Kidney glomerular epithelial cell (primary cell): ENCODE results near the gene IPO9.

ENCODE experiments used
- DNase-seq: peaks from one replicate; lab custom pipeline; 2025; lab: John Stamatoyannopoulos, UW

The IPO9 gene

GRCh38 chr1:201905234-201905890, 76.4 kb downstream of the IPO9 start:
- no peak for DNase-seq

- no peak for DNase-seq
These were observed 77.4 kb downstream of the IPO9 start for GRCh38 chr1:201906336-201906735.

- DNase-seq, result no peak
These were observed 78.7 kb downstream of the IPO9 start for GRCh38 chr1:201907621-201908020.

GRCh38 chr1:201911826-201912571, 83.0 kb downstream of the IPO9 start:
- no peak for DNase-seq

- peak; percentile 33 for DNase-seq
These were observed 83.9 kb downstream of the IPO9 start for GRCh38 chr1:201912832-201913231.

GRCh38 chr1:201914456-201915235, 85.7 kb downstream of the IPO9 start:
- DNase-seq, result no peak

GRCh38 chr1:201916649-201917249, 87.8 kb downstream of the IPO9 start:
- peak; percentile 91 for DNase-seq

- peak; percentile 35 for DNase-seq
These were observed 88.5 kb downstream of the IPO9 start for GRCh38 chr1:201917362-201918033.

GRCh38 chr1:201918343-201918742, 89.4 kb downstream of the IPO9 start:
- no peak for DNase-seq

- DNase-seq, result no peak
These were observed 93.1 kb downstream of the IPO9 start for GRCh38 chr1:201921952-201922558.

- DNase-seq, result no peak
These were observed 96.3 kb downstream of the IPO9 start for GRCh38 chr1:201925301-201925567.

GRCh38 chr1:201925981-201926645, 97.2 kb downstream of the IPO9 start:
- DNase-seq, result no peak

GRCh38 chr1:201928266-201928665, 99.3 kb downstream of the IPO9 start:
- no peak for DNase-seq

- no peak for DNase-seq
These were observed 101.2 kb downstream of the IPO9 start for GRCh38 chr1:201930137-201930536.

- DNase-seq, result no peak
These were observed 101.8 kb downstream of the IPO9 start for GRCh38 chr1:201930803-201931202.
